ENCODE results near the gene PTPRN2. TPM values are rescaled to one million over a fixed set of nuclear protein-coding genes. Genes with fewer than 3 reads are reported as not detected.

Gene PTPRN2
- polyA plus RNA-seq, 3 donors from 2014 or later: 1.9 to 3.7 (median 2.2) TPM

DNA sequence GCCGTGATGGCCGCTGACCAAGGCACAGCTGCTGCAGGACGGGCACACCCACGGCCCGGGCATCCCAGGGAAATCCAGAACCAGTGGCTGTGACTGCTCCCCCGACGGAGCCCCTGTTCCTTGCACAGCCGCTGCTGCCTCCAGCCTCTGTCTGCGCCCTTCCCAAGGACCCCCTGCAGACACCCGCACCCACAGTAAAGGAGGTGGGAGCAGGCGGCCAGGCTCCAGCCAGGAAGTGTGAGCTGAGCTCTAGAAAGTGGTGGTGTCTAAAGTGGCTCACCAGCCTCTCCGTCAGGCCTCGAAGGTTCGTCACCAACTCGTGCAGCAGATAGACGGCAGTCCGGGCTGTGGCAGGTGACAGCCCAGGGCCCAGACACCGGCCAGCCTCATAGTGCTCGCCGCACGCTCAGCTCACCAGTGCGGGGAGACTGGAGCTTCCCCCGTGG is 944.1 kb downstream of the PTPRN2 start:
- H3K27me3 Mint-ChIP-seq (ENCODE audit: low read depth in 3 of 3): peaks cover 0 to 10% (median 2%) of the 10 kb centered on the region in 3 donors
- H3K36me3 Mint-ChIP-seq: no peaks in the 10 kb centered on the region
- no peaks in the 10 kb centered on the region for H3K4me1 Mint-ChIP-seq
- DNase-seq: no peak
- H3K27ac Mint-ChIP-seq: no peak overlapping the region
- no peak overlapping the region for H3K4me3 Mint-ChIP-seq
- H3K9me3 Mint-ChIP-seq: peaks cover 0 to 12% (median 5%) of the 10 kb centered on the region in 6 donors

DNA sequence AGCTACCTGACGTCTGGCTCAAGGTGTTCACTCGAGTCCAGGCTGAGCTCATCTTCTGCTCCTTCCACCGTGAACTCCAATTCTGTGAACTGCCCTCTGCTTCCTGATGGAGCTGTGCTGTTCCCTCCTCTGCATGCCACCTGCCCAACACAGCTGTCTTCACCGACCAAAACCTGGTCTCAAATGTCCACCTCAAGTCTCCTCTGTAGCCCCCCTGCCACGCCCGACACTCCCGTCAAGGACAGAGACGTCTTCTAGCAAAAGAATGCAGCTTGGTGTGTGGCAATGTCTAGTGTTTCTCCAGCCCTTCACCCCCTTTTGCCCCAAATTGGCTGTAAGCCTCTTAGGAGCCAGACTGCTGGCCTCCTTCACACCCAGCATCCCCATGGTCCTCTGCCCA is 945.8 kb downstream of the PTPRN2 start:
- Mint-ChIP-seq H3K27ac (no peak overlapping the region), H3K27me3 (ENCODE audit: low read depth in 3 of 3) (peaks cover 2 to 12% (median 5%) of the 10 kb centered on the region in 3 donors), H3K4me1 (no peaks in the 10 kb centered on the region), H3K36me3 (no peaks in the 10 kb centered on the region), H3K4me3 (no peak overlapping the region), H3K9me3 (peaks cover 0 to 12% (median 5%) of the 10 kb centered on the region in 6 donors)
- DNase-seq: no peak

- no peak overlapping the region for H3K27ac Mint-ChIP-seq
Observed at GRCh38 chr7:157640144-157640543, 947.5 kb downstream of the PTPRN2 start.

DNA sequence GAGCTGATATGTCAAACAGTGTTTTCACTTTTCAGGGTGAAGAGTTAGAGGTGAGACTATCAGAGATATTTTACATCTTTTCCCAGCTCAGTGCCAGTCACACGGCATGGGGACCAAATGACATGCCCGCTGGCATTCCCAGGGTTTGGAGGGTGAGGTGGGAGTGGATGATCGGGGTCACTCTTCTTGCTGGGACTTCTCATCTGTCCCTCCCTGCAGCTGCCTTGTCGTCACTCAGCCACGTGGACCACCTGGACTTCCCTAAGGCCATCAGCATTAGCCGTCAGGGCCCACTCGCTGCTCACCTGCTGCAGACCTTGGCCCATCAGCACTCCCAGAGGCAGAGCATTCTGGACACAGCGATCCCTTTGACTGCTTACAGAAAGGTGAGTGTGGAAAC is 949.1 kb downstream of the PTPRN2 start:
- Mint-ChIP-seq H3K27me3 (ENCODE audit: low read depth in 3 of 3) (peaks cover 2 to 16% (median 5%) of the 10 kb centered on the region in 3 donors), H3K36me3 (no peaks in the 10 kb centered on the region), H3K4me1 (no peaks in the 10 kb centered on the region), H3K4me3 (no peak overlapping the region), H3K27ac (no peak overlapping the region), H3K9me3 (peaks cover 0 to 12% (median 5%) of the 10 kb centered on the region in 6 donors)
- DNase-seq: no peak

More at GRCh38 chr7:157640144-157640543, 947.5 kb downstream of the PTPRN2 start:
- Mint-ChIP-seq H3K4me3 (no peak overlapping the region), H3K27me3 (ENCODE audit: low read depth in 3 of 3) (peaks cover 2 to 20% (median 5%) of the 10 kb centered on the region in 3 donors), H3K9me3 (peaks cover 0 to 12% (median 5%) of the 10 kb centered on the region in 6 donors), H3K36me3 (no peaks in the 10 kb centered on the region), H3K4me1 (no peaks in the 10 kb centered on the region)
- DNase-seq: no peak

- H3K4me3 Mint-ChIP-seq: no peak overlapping the region
- H3K4me1 Mint-ChIP-seq: no peaks in the 10 kb centered on the region
- H3K27ac Mint-ChIP-seq: no peak overlapping the region
- H3K27me3 Mint-ChIP-seq (ENCODE audit: low read depth in 3 of 3): peaks cover 4 to 18% (median 5%) of the 10 kb centered on the region in 3 donors
- no peaks in the 10 kb centered on the region for H3K36me3 Mint-ChIP-seq
- DNase-seq: no peak
- H3K9me3 Mint-ChIP-seq: peaks cover 0 to 12% (median 5%) of the 10 kb centered on the region in 6 donors
Observed at GRCh38 chr7:157637216-157637949, 950.2 kb downstream of the PTPRN2 start.

- Mint-ChIP-seq H3K27me3 (ENCODE audit: low read depth in 3 of 3) (peaks cover 4 to 15% (median 6%) of the 10 kb centered on the region in 3 donors), H3K36me3 (no peaks in the 10 kb centered on the region), H3K9me3 (peaks cover 0 to 12% (median 5%) of the 10 kb centered on the region in 6 donors), H3K4me3 (no peak overlapping the region), H3K4me1 (no peaks in the 10 kb centered on the region), H3K27ac (no peak overlapping the region)
- DNase-seq: no peak
Observed at GRCh38 chr7:157635669-157636068, 952.0 kb downstream of the PTPRN2 start.

DNA sequence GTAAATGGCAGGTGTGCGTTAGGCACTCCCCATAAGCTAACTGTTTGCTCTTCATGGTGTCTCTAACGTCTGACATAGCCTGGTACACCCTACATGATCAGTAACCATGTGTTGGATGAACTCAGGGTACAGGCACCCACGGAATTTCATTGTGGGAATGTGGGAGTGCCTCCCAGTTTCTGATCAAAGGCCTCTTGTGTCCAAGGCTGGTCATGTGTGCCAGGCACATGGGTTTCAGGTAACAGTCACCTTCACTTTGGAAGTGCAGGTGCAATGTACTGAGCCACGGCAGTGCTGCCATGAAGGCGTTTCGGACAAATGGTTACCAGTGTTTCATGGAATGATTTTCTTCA is 952.5 kb downstream of the PTPRN2 start:
- no peak overlapping the region for H3K27ac Mint-ChIP-seq
- H3K27me3 Mint-ChIP-seq (ENCODE audit: low read depth in 3 of 3): peaks cover 4 to 15% (median 4%) of the 10 kb centered on the region in 3 donors
- no peak for DNase-seq
- H3K9me3 Mint-ChIP-seq: peaks cover 0 to 9% (median 4%) of the 10 kb centered on the region in 6 donors
- H3K4me3 Mint-ChIP-seq: no peak overlapping the region
- H3K4me1 Mint-ChIP-seq: no peaks in the 10 kb centered on the region
- no peaks in the 10 kb centered on the region for H3K36me3 Mint-ChIP-seq

- Mint-ChIP-seq H3K27me3 (ENCODE audit: low read depth in 3 of 3) (peaks cover 4 to 14% (median 4%) of the 10 kb centered on the region in 3 donors), H3K4me3 (no peak overlapping the region), H3K27ac (no peak overlapping the region), H3K9me3 (peaks cover 0 to 4% (median 1%) of the 10 kb centered on the region in 6 donors), H3K4me1 (no peaks in the 10 kb centered on the region), H3K36me3 (no peaks in the 10 kb centered on the region)
- no peak for DNase-seq
Observed at GRCh38 chr7:157634401-157635147, 953.0 kb downstream of the PTPRN2 start.

DNA sequence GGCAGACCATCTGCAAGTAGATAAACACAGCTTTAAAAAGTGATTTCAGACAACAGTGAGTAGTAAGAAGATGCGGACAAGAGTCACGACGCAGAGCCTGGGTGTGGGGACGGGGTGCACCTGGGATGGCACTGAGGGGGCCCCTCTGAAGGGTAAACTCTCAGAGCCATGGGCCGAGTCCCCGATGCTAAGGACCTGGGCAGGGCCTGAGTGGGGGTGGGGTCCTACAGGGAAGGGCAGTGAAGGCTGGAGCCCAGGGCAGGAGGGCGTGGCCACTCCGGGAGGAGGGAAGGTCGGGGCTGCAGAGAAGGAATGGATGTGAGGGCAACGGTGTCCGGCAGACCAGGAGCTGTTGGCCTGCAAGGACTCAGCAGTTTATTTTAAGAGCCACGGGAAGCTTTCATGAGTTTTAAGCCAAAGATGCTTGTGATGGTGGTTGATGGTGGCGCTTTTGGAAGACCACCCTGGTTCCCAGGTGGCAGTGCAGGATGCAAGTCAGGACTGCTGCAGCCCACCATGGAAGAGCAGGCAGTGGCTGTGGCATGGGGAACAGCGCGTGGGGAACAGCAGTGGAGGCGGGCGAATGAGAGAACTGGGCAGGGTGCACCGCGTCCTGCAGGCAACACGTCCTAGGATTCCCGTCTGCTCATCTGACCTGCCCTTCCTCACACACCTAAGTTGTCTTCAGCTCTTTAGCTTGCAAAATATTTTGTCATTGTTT is 954.0 kb downstream of the PTPRN2 start:
- peaks cover 4 to 15% (median 4%) of the 10 kb centered on the region in 3 donors for H3K27me3 Mint-ChIP-seq (ENCODE audit: low read depth in 3 of 3)
- no peaks in the 10 kb centered on the region for H3K9me3 Mint-ChIP-seq
- H3K36me3 Mint-ChIP-seq: no peaks in the 10 kb centered on the region
- H3K27ac Mint-ChIP-seq: no peak overlapping the region
- no peaks in the 10 kb centered on the region for H3K4me1 Mint-ChIP-seq
- no peak overlapping the region for H3K4me3 Mint-ChIP-seq
- no peak for DNase-seq

DNA sequence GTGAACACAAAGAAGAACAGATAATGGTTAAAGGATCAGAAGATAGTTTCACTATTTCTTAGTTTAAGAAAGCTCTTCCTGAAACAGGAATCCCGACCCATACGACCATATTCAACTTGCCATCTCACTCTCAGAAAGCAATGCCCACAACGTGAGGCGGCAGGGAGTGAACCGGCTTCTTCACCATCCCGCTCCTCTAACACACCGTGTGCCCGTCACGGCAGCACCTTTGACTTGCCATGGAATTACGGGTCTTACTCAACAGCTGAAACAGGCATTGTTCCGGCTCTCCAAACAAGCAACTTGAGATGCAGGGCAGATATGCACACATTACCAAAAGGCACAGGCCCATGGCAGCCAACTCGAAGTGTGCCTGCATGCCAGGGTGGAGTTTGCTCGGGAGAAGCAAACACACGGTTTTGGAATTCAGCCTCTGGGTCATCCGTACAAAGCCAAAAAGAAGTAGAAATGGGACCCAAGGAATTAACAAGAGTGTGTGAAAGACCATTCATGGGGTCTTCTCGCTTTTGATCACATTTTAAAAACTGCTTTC is 957.2 kb downstream of the PTPRN2 start:
- no peaks in the 10 kb centered on the region for H3K4me1 Mint-ChIP-seq
- H3K4me3 Mint-ChIP-seq: no peak overlapping the region
- no peak for DNase-seq
- no peaks in the 10 kb centered on the region for H3K36me3 Mint-ChIP-seq
- H3K27me3 Mint-ChIP-seq (ENCODE audit: low read depth in 3 of 3): peaks cover 5 to 15% (median 12%) of the 10 kb centered on the region in 3 donors
- H3K27ac Mint-ChIP-seq: no peak overlapping the region
- H3K9me3 Mint-ChIP-seq: no peaks in the 10 kb centered on the region

GRCh38 chr7:157628456-157628855 is 959.2 kb downstream of the PTPRN2 start:
- Mint-ChIP-seq H3K27ac (no peak overlapping the region), H3K4me3 (no peak overlapping the region), H3K27me3 (ENCODE audit: low read depth in 3 of 3) (peaks cover 5 to 27% (median 17%) of the 10 kb centered on the region in 3 donors), H3K4me1 (no peaks in the 10 kb centered on the region), H3K36me3 (no peaks in the 10 kb centered on the region), H3K9me3 (no peaks in the 10 kb centered on the region)
- DNase-seq: no peak

GRCh38 chr7:157627646-157628045 is 960.0 kb downstream of the PTPRN2 start:
- Mint-ChIP-seq H3K9me3 (no peaks in the 10 kb centered on the region), H3K27ac (no peak overlapping the region), H3K4me3 (no peak overlapping the region), H3K27me3 (ENCODE audit: low read depth in 3 of 3) (peaks cover 5 to 26% (median 16%) of the 10 kb centered on the region in 3 donors), H3K36me3 (no peaks in the 10 kb centered on the region), H3K4me1 (no peaks in the 10 kb centered on the region)
- DNase-seq: no peak

- Mint-ChIP-seq H3K4me3 (no peak overlapping the region), H3K9me3 (no peaks in the 10 kb centered on the region), H3K27me3 (ENCODE audit: low read depth in 3 of 3) (peaks cover 4 to 26% (median 16%) of the 10 kb centered on the region in 3 donors), H3K27ac (no peak overlapping the region), H3K4me1 (no peaks in the 10 kb centered on the region), H3K36me3 (no peaks in the 10 kb centered on the region)
- DNase-seq: no peak
Observed at GRCh38 chr7:157627033-157627432, 960.6 kb downstream of the PTPRN2 start.
